ENCODE measurements around the gene ALOX12.

The ALOX12 gene

GRCh38 chr17:7020894-7021664 is 25.2 kb downstream of the ALOX12 start:
- H3K4me3 ChIP-seq (ENCODE audit: insufficient read depth, low read depth, low read length, poor library complexity, severe bottlenecking) = no peak overlapping the region
- H3K4me1 ChIP-seq (ENCODE audit: control insufficient read depth, insufficient read depth, low read length, poor library complexity, severe bottlenecking) = peaks cover 33% of the 10 kb centered on the region

GRCh38 chr17:7021993-7022778 is 26.3 kb downstream of the ALOX12 start:
- Histone ChIP-seq H3K4me3 (ENCODE audit: insufficient read depth, low read depth, low read length, poor library complexity, severe bottlenecking) (peak overlapping the region; percentile 44), H3K36me3 (ENCODE audit: control insufficient read depth, insufficient read depth, low read length) (no peaks in the 10 kb centered on the region), H3K4me1 (ENCODE audit: control insufficient read depth, insufficient read depth, low read length, poor library complexity, severe bottlenecking) (peaks cover 25% of the 10 kb centered on the region), H3K9me3 (ENCODE audit: control insufficient read depth, low read length) (no peaks in the 10 kb centered on the region), H3K27ac (ENCODE audit: insufficient read depth, low read length, poor library complexity, severe bottlenecking) (peak overlapping the region; percentile 15), H3K27me3 (replicated peaks; ENCODE audit: control insufficient read depth, insufficient read depth, low read length, poor library complexity, severe bottlenecking) (no peaks in the 10 kb centered on the region)
- peak; percentile 59 to 65 (median 62) for DNase-seq

More at GRCh38 chr17:7020894-7021664, 25.2 kb downstream of the ALOX12 start:
- Histone ChIP-seq H3K9me3 (ENCODE audit: control insufficient read depth, low read length) (no peaks in the 10 kb centered on the region), H3K27me3 (replicated peaks; ENCODE audit: control insufficient read depth, insufficient read depth, low read length, poor library complexity, severe bottlenecking) (no peaks in the 10 kb centered on the region), H3K36me3 (ENCODE audit: control insufficient read depth, insufficient read depth, low read length) (peaks cover 5% of the 10 kb centered on the region), H3K27ac (ENCODE audit: insufficient read depth, low read length, poor library complexity, severe bottlenecking) (no peak overlapping the region)
- DNase-seq = no peak

- Histone ChIP-seq H3K4me1 (ENCODE audit: control insufficient read depth, insufficient read depth, low read length, poor library complexity, severe bottlenecking) (peaks cover 21% of the 10 kb centered on the region), H3K27me3 (replicated peaks; ENCODE audit: control insufficient read depth, insufficient read depth, low read length, poor library complexity, severe bottlenecking) (no peaks in the 10 kb centered on the region), H3K27ac (ENCODE audit: insufficient read depth, low read length, poor library complexity, severe bottlenecking) (peak within 1 kb of the TSS; percentile 27), H3K4me3 (ENCODE audit: insufficient read depth, low read depth, low read length, poor library complexity, severe bottlenecking) (peak within 1 kb of the TSS; percentile 44), H3K9me3 (ENCODE audit: control insufficient read depth, low read length) (no peaks in the 10 kb centered on the region), H3K36me3 (ENCODE audit: control insufficient read depth, insufficient read depth, low read length) (no peaks in the 10 kb centered on the region)
- no peak for DNase-seq
Measured at GRCh38 chr17:7022781-7023571, 27.1 kb downstream of the ALOX12 start, which contains the start of gene BCL6B. TSS of gene BCL6B (plus strand) at chr17:7023050. CDS start at chr17:7023672, 622 bp downstream.

GRCh38 chr17:7023576-7024401 is 27.9 kb downstream of the ALOX12 start:
- Histone ChIP-seq H3K36me3 (ENCODE audit: control insufficient read depth, insufficient read depth, low read length) (no peaks in the 10 kb centered on the region), H3K9me3 (ENCODE audit: control insufficient read depth, low read length) (no peaks in the 10 kb centered on the region), H3K27me3 (replicated peaks; ENCODE audit: control insufficient read depth, insufficient read depth, low read length, poor library complexity, severe bottlenecking) (no peaks in the 10 kb centered on the region), H3K27ac (ENCODE audit: insufficient read depth, low read length, poor library complexity, severe bottlenecking) (peak overlapping the region; percentile 27), H3K4me3 (ENCODE audit: insufficient read depth, low read depth, low read length, poor library complexity, severe bottlenecking) (peak overlapping the region; percentile 35), H3K4me1 (ENCODE audit: control insufficient read depth, insufficient read depth, low read length, poor library complexity, severe bottlenecking) (peaks cover 21% of the 10 kb centered on the region)
- DNase-seq = peak; percentile 94 to 96 (median 95)

GRCh38 chr17:7024402-7024785 is 28.5 kb downstream of the ALOX12 start:
- Histone ChIP-seq H3K4me3 (ENCODE audit: insufficient read depth, low read depth, low read length, poor library complexity, severe bottlenecking) (no peak overlapping the region), H3K27me3 (replicated peaks; ENCODE audit: control insufficient read depth, insufficient read depth, low read length, poor library complexity, severe bottlenecking) (no peaks in the 10 kb centered on the region), H3K4me1 (ENCODE audit: control insufficient read depth, insufficient read depth, low read length, poor library complexity, severe bottlenecking) (peaks cover 24% of the 10 kb centered on the region), H3K36me3 (ENCODE audit: control insufficient read depth, insufficient read depth, low read length) (no peaks in the 10 kb centered on the region), H3K27ac (ENCODE audit: insufficient read depth, low read length, poor library complexity, severe bottlenecking) (no peak overlapping the region), H3K9me3 (ENCODE audit: control insufficient read depth, low read length) (no peaks in the 10 kb centered on the region)
- no peak for DNase-seq

GRCh38 chr17:7025245-7025644 is 29.4 kb downstream of the ALOX12 start:
- Histone ChIP-seq H3K4me1 (ENCODE audit: control insufficient read depth, insufficient read depth, low read length, poor library complexity, severe bottlenecking) (peaks cover 33% of the 10 kb centered on the region), H3K4me3 (ENCODE audit: insufficient read depth, low read depth, low read length, poor library complexity, severe bottlenecking) (no peak overlapping the region)
- DNase-seq = no peak

GRCh38 chr17:7026471-7027115 is 30.7 kb downstream of the ALOX12 start:
- peaks cover 34% of the 10 kb centered on the region for H3K4me1 ChIP-seq (ENCODE audit: control insufficient read depth, insufficient read depth, low read length, poor library complexity, severe bottlenecking)
- no peaks in the 10 kb centered on the region for H3K9me3 ChIP-seq (ENCODE audit: control insufficient read depth, low read length)
- no peak for DNase-seq
- H3K27ac ChIP-seq (ENCODE audit: insufficient read depth, low read length, poor library complexity, severe bottlenecking) = no peak overlapping the region
- no peaks in the 10 kb centered on the region for H3K36me3 ChIP-seq (ENCODE audit: control insufficient read depth, insufficient read depth, low read length)
- no peak overlapping the region for H3K4me3 ChIP-seq (ENCODE audit: insufficient read depth, low read depth, low read length, poor library complexity, severe bottlenecking)
- no peaks in the 10 kb centered on the region for H3K27me3 ChIP-seq (replicated peaks; ENCODE audit: control insufficient read depth, insufficient read depth, low read length, poor library complexity, severe bottlenecking)

More at GRCh38 chr17:7025245-7025644, 29.4 kb downstream of the ALOX12 start:
- Histone ChIP-seq H3K9me3 (ENCODE audit: control insufficient read depth, low read length) (no peaks in the 10 kb centered on the region), H3K27me3 (replicated peaks; ENCODE audit: control insufficient read depth, insufficient read depth, low read length, poor library complexity, severe bottlenecking) (no peaks in the 10 kb centered on the region), H3K27ac (ENCODE audit: insufficient read depth, low read length, poor library complexity, severe bottlenecking) (no peak overlapping the region), H3K36me3 (ENCODE audit: control insufficient read depth, insufficient read depth, low read length) (no peaks in the 10 kb centered on the region)

DNA sequence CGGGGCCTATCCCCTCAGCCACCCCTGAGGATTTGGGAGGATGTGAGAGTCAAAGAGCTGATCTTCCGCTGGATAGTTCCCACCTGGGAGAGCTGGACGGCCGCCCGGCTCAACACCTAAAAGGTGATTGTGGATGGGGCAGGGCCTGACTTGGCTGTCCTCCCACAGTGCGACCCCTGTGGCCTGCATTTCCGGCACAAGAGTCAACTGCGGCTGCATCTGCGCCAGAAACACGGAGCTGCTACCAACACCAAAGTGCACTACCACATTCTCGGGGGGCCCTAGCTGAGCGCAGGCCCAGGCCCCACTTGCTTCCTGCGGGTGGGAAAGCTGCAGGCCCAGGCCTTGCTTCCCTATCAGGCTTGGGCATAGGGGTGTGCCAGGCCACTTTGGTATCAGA is 31.5 kb downstream of the ALOX12 start:
- Histone ChIP-seq H3K27ac (ENCODE audit: insufficient read depth, low read length, poor library complexity, severe bottlenecking) (no peak overlapping the region), H3K36me3 (ENCODE audit: control insufficient read depth, insufficient read depth, low read length) (no peaks in the 10 kb centered on the region), H3K9me3 (ENCODE audit: control insufficient read depth, low read length) (no peaks in the 10 kb centered on the region), H3K27me3 (replicated peaks; ENCODE audit: control insufficient read depth, insufficient read depth, low read length, poor library complexity, severe bottlenecking) (no peaks in the 10 kb centered on the region), H3K4me1 (ENCODE audit: control insufficient read depth, insufficient read depth, low read length, poor library complexity, severe bottlenecking) (peaks cover 30% of the 10 kb centered on the region), H3K4me3 (ENCODE audit: insufficient read depth, low read depth, low read length, poor library complexity, severe bottlenecking) (no peak overlapping the region)
- DNase-seq = no peak

DNA sequence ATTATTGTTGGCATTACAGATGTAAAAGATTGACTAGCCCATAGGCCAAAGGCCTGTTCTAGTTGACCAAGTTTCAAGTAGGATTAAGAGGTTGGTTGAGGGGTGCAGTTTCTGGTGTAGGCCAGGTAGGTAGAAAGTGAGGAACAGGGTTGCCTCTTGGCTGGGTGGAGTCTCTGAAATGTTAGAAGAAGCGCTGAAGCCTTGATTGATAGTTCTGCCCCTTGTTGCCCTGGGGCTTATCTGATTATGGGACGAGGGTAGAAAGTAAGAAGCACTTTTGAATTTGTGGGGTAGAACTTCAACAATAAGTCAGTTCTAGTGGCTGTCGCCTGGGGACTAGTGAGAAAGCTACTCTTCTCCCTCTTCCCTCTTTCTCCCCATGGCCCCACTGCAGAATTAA is 33.2 kb downstream of the ALOX12 start:
- H3K4me1 ChIP-seq (ENCODE audit: control insufficient read depth, insufficient read depth, low read length, poor library complexity, severe bottlenecking) = peaks cover 24% of the 10 kb centered on the region
- no peak for DNase-seq
- no peaks in the 10 kb centered on the region for H3K36me3 ChIP-seq (ENCODE audit: control insufficient read depth, insufficient read depth, low read length)
- H3K9me3 ChIP-seq (ENCODE audit: control insufficient read depth, low read length) = no peaks in the 10 kb centered on the region
- no peak overlapping the region for H3K4me3 ChIP-seq (ENCODE audit: insufficient read depth, low read depth, low read length, poor library complexity, severe bottlenecking)
- H3K27me3 ChIP-seq (replicated peaks; ENCODE audit: control insufficient read depth, insufficient read depth, low read length, poor library complexity, severe bottlenecking) = no peaks in the 10 kb centered on the region
- no peak overlapping the region for H3K27ac ChIP-seq (ENCODE audit: insufficient read depth, low read length, poor library complexity, severe bottlenecking)

Data from effector memory CD4-positive, alpha-beta T cell (primary cell).